GM12878 (cell line): ENCODE measurements around the gene PRPSAP1. TPM values are rescaled to one million over a fixed set of nuclear protein-coding genes. Genes with fewer than 3 reads are reported as not detected.

Source experiments
- ATAC-seq: fragments of 200-7000 bp; cut with Tn5 transposase; 3 replicates; pipeline ENCODE4 v1.9.1; 2020; ENCODE audit warnings: mild to moderate bottlenecking, moderate library complexity
- BruUV-seq: library from RNA; stranded (reverse); fragments of 400-500 nt; replicated peaks from 2 replicates; lab custom pipeline; 2021; lab: Mats Ljungman, UMichigan
- CTCF ChIA-PET: fragments of 300-600 bp; sonication (Branson Sonifier 250); formaldehyde crosslinking; extraction: SDS; loops from one replicate; lab custom pipeline; 2021; ENCODE audit warnings: inconsistent platforms; lab: Yijun Ruan, JAX
- POLR2A ChIA-PET: fragments of 350-600 bp; formaldehyde crosslinking; extraction: SDS; loops from one replicate; lab custom pipeline; 2021; ENCODE audit warnings: inconsistent platforms; lab: Charles Lee
- RAD21 ChIA-PET: fragments of 300-600 bp; sonication (Branson Sonifier 250); formaldehyde crosslinking; loops from one replicate; lab custom pipeline; 2023; ENCODE audit warnings: antibody characterized with exemption; ENCODE audit not compliant: unreplicated experiment; lab: Charles Lee
- SMC1A ChIA-PET: fragments of 300-600 bp; sonication (Branson Sonifier 250); formaldehyde crosslinking; loops from one replicate; lab custom pipeline; 2023; ENCODE audit not compliant: unreplicated experiment, uncharacterized antibody; lab: Charles Lee
- DNase-seq: peaks from one replicate; pipeline ENCODE4 v3.0.0-alpha.2; 2011; ENCODE audit warnings: low read depth, low spot score
- FAIRE-seq: peaks from 3 replicates; lab custom pipeline; 2011; peaks lifted over from hg19 to GRCh38; lab: Jason Lieb, UNC
- H2AFZ ChIP-seq: 2 replicates; pipeline ENCODE4 v1.6.0; 2011; ENCODE audit warnings: low read depth, low read length, control low read depth; ENCODE audit not compliant: control insufficient read depth
- H3K27ac ChIP-seq: 2 replicates; pipeline ENCODE4 v1.5.1; 2011; ENCODE audit warnings: control low read depth; ENCODE audit not compliant: control insufficient read depth, insufficient read depth
- H3K27me3 ChIP-seq, 2 experiments: replicated peaks in 1 of 2; 2 replicates each; pipeline versions ENCODE4 v1.6.0 to v1.6.1; 2011; ENCODE audit warnings: low read length in 1 of 2; ENCODE audit not compliant: control insufficient read depth in 2 of 2, insufficient read depth in 2 of 2
- H3K36me3 ChIP-seq, 2 experiments: 2 replicates each; pipeline ENCODE4 v1.5.1; 2011; ENCODE audit warnings: low read length in 1 of 2; ENCODE audit not compliant: control insufficient read depth in 2 of 2, insufficient read depth in 2 of 2
- H3K4me1 ChIP-seq: 2 replicates; pipeline ENCODE4 v1.6.1; 2011; ENCODE audit warnings: mild to moderate bottlenecking, low read length, moderate library complexity, mixed read lengths; ENCODE audit not compliant: control insufficient read depth, insufficient read depth
- H3K4me2 ChIP-seq: 2 replicates; pipeline ENCODE4 v1.6.0; 2011; ENCODE audit warnings: control low read depth; ENCODE audit not compliant: control insufficient read depth, insufficient read depth
- H3K4me3 ChIP-seq: fragments of 200-600 bp; sonication (generic); 2 replicates; pipeline ENCODE4 v1.5.1; 2016
- H3K79me2 ChIP-seq: 2 replicates; pipeline ENCODE4 v1.6.0; 2011; ENCODE audit warnings: low read length; ENCODE audit not compliant: control insufficient read depth, insufficient read depth
- H3K9ac ChIP-seq: 2 replicates; pipeline ENCODE4 v1.8.0; 2011; ENCODE audit warnings: low read length, control low read depth, mixed read lengths; ENCODE audit not compliant: control insufficient read depth, insufficient read depth
- H3K9me3 ChIP-seq: replicated peaks from 3 replicates; pipeline ENCODE4 v1.5.1; 2011; ENCODE audit warnings: mild to moderate bottlenecking, low read length; ENCODE audit not compliant: control insufficient read depth, insufficient read depth
- H4K20me1 ChIP-seq: 2 replicates; pipeline ENCODE4 v1.6.0; 2011; ENCODE audit not compliant: control insufficient read depth, insufficient read depth
- BACH1 ChIP-seq: fragments of 450-650 bp; IDR thresholded peaks from 2 replicates; pipeline ENCODE4 v1.6.1; 2017; ENCODE audit warnings: mild to moderate bottlenecking, borderline replicate concordance
- IKZF2 ChIP-seq, 2 experiments: fragments of 450-650 bp; IDR thresholded peaks; 2 replicates each; pipeline ENCODE4 v1.6.1; 2017; ENCODE audit warnings: mild to moderate bottlenecking in 2 of 2, moderate library complexity in 2 of 2
- MEF2A ChIP-seq: IDR thresholded peaks from 2 replicates; pipeline ENCODE4 v1.6.1; 2011; ENCODE audit warnings: low read depth, mild to moderate bottlenecking, low read length, moderate library complexity; ENCODE audit not compliant: insufficient read depth
- POLR2A ChIP-seq: IDR thresholded peaks from 2 replicates; pipeline ENCODE4 v1.6.1; 2011; ENCODE audit warnings: low read depth, mild to moderate bottlenecking, low read length
- POLR2AphosphoS5 ChIP-seq: IDR thresholded peaks from 2 replicates; pipeline ENCODE4 v1.6.1; 2011; ENCODE audit warnings: mild to moderate bottlenecking, low read length, inconsistent platforms
- POU2F2 ChIP-seq: IDR thresholded peaks from 3 replicates; pipeline ENCODE4 v1.6.1; 2011; ENCODE audit warnings: low read depth, mild to moderate bottlenecking, low read length, borderline replicate concordance
- SIN3A ChIP-seq: IDR thresholded peaks from 2 replicates; pipeline ENCODE4 v1.6.1; 2012; ENCODE audit warnings: low read depth, low read length, improper control_type of control experiment
- WRNIP1 ChIP-seq: IDR thresholded peaks from 2 replicates; pipeline ENCODE4 v1.6.1; 2011; ENCODE audit warnings: low read depth, low read length, improper control_type of control experiment, borderline replicate concordance
- WGBS: methylation state at CpG from one replicate; pipeline ENCODE4 v1.1.6; 2016; ENCODE audit warnings: low lambda C conversion rate; ENCODE audit not compliant: insufficient replicate concordance, insufficient coverage; ENCODE audit errors: missing lambda C conversion rate; 5-methylcytosine and 5-hydroxymethylcytosine counted together
- in situ Hi-C: fragments of 300-500 bp; cut with MboI; formaldehyde crosslinking; loops from 9 replicates; pipeline ENCODE4 v1.14.3; 2018; ENCODE audit warnings: mixed read lengths
- intact Hi-C: fragments of 100-400 bp; cut with micrococcal nuclease; formaldehyde crosslinking; loops from one replicate; pipeline ENCODE4 v1.14.2; 2022; ENCODE audit not compliant: unreplicated experiment
- polyA plus RNA-seq, 11 experiments: library from polyadenylated mRNA; depleted of rRNA in 4 of 11; unstranded in 6 of 11; stranded (reverse) in 5 of 11; fragments of >200 nt; fragmentation: Nextera tagmentation in 4 of 11; fragmentation: Illumina TruSeq in 1 of 11; extraction: Ambion mirVana in 4 of 11; extraction: Trizol in 1 of 11; gene quantifications; 1 replicate in 1 of 11; 2 replicates in 10 of 11; pipeline versions ENCODE4 v1.2.1 to v1.2.3, GENCODE V29; 2011 to 2016; ENCODE audit warnings: inconsistent platforms in 2 of 11, missing spikeins in 2 of 11, low read depth in 1 of 11
- total RNA-seq, 4 experiments: library from RNA; depleted of rRNA in 3 of 4; stranded (reverse); fragments of >200 nt in 3 of 4; fragmentation: Illumina TruSeq in 1 of 4; extraction: Trizol in 1 of 4; gene quantifications; 2 replicates each; pipeline versions ENCODE4 v1.2.1 to v1.2.3, GENCODE V29; 2013 to 2021
- TF ChIP-seq, protein P1 (sequence below): fragments of 450-650 bp; formaldehyde crosslinking; IDR thresholded peaks from 2 replicates; pipeline ENCODE4 v1.5.0; 2022; ENCODE audit warnings: mild to moderate bottlenecking, missing genetic modification characterization

The PRPSAP1 gene
- total and polyA plus RNA-seq, 10 of the 15 experiments (the other 5 are each of a cell fraction or from before 2014, with no cell fraction given), result 15.8 to 84.2 (median 44.2) TPM

- POLR2A ChIA-PET, result interaction anchor here (0.5 to 17.9 kb wide), 8 partner anchors 19 to 401 kb away, joined by 3 to 427 read pairs (median 4); partner anchors contain the start of gene RNF157
- FAIRE-seq (no peak), ATAC-seq (no peak), DNase-seq (no peak)
- Histone ChIP-seq H2AFZ (no peak overlapping the region), H3K79me2 (peaks cover 67% of the 10 kb centered on the region), H3K4me2 (peak overlapping the region; percentile 99), H3K9me3 (no peaks in the 10 kb centered on the region), H3K4me3 (peak overlapping the region; percentile 84), H3K27me3 (no peaks in the 10 kb centered on the region), H4K20me1 (no peaks in the 10 kb centered on the region), H3K36me3 (no peaks in the 10 kb centered on the region; a peak in 1 of 4 replicates), H3K27ac (peak overlapping the region; percentile 99), H3K9ac (peak overlapping the region; percentile 93), H3K4me1 (peaks cover 49% of the 10 kb centered on the region)
- WGBS, result 2% methylated on average over 4 of the region's 4 CpGs
- intact Hi-C loops (loop anchor here (5.0 to 10.0 kb wide), 2 partner anchors 35 to 482 kb away; partner anchors contain the start of gene UNK), in situ Hi-C loops (loop anchor here (25.0 kb wide), 2 partner anchors 1195 to 1895 kb away; partner anchors contain the start of gene SYNGR2)
- 0 out of 2 replicates have a peak, but pooled peaks have one; percentile 28 for TF ChIP-seq WRNIP1
- no peak for TF ChIP-seq SIN3A
- peak; percentile 51 for TF ChIP-seq POLR2AphosphoS5
- no peak for TF ChIP-seq IKZF2 (IDR thresholded peaks at IDR 0.05)
- TF ChIP-seq MEF2A, result no peak
- TF ChIP-seq, protein P1, sequence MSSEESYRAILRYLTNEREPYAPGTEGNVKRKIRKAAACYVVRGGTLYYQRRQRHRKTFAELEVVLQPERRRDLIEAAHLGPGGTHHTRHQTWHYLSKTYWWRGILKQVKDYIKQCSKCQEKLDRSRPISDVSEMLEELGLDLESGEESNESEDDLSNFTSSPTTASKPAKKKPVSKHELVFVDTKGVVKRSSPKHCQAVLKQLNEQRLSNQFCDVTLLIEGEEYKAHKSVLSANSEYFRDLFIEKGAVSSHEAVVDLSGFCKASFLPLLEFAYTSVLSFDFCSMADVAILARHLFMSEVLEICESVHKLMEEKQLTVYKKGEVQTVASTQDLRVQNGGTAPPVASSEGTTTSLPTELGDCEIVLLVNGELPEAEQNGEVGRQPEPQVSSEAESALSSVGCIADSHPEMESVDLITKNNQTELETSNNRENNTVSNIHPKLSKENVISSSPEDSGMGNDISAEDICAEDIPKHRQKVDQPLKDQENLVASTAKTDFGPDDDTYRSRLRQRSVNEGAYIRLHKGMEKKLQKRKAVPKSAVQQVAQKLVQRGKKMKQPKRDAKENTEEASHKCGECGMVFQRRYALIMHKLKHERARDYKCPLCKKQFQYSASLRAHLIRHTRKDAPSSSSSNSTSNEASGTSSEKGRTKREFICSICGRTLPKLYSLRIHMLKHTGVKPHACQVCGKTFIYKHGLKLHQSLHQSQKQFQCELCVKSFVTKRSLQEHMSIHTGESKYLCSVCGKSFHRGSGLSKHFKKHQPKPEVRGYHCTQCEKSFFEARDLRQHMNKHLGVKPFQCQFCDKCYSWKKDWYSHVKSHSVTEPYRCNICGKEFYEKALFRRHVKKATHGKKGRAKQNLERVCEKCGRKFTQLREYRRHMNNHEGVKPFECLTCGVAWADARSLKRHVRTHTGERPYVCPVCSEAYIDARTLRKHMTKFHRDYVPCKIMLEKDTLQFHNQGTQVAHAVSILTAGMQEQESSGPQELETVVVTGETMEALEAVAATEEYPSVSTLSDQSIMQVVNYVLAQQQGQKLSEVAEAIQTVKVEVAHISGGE (CRISPR knock-in tag), result 0 out of 2 replicates have a peak, but pooled peaks have one; percentile 18
- peak; percentile 61 for TF ChIP-seq POLR2A
- peak; percentile 18; the same call in 1 of the 2 replicates for TF ChIP-seq BACH1
- peak; percentile 14; the same call in 1 of the 3 replicates for TF ChIP-seq POU2F2
- RAD21 ChIA-PET, result interaction anchor here (0.6 to 18.5 kb wide), 12 partner anchors 9 to 144 kb away, joined by 3 to 419 read pairs (median 4); no protein-coding TSS in a partner anchor
- CTCF ChIA-PET, result interaction anchor here (0.6 to 10.6 kb wide), 8 partner anchors 12 to 144 kb away, joined by 3 to 160 read pairs (median 6); no protein-coding TSS in a partner anchor
- SMC1A ChIA-PET, result interaction anchor here (0.9 to 10.2 kb wide), 10 partner anchors 12 to 145 kb away, joined by 3 to 152 read pairs (median 14); no protein-coding TSS in a partner anchor
- BruUV-seq, result no TSS peak
Measured at GRCh38 chr17:76267051-76267576, 86.6 kb downstream of the PRPSAP1 start.
